Left ventricle myocardium superior (tissue), 1 donor: Measurements from ENCODE around the gene RIMBP2. TPM values are rescaled to one million over a fixed set of nuclear protein-coding genes. Genes with fewer than 3 reads are reported as not detected.

Experiments
- ATAC-seq: fragments of 200-7000 bp; cut with Tn5 transposase; one replicate; pipeline ENCODE4 v1.9.1; 2020; ENCODE audit warnings: mild to moderate bottlenecking, moderate library complexity
- DNase-seq: peaks from one replicate; pipeline ENCODE4 v3.0.0-alpha.2; 2020
- intact Hi-C: fragments of 100-400 bp; cut with micrococcal nuclease; formaldehyde crosslinking; loops from one replicate; pipeline ENCODE4 v1.11.0; 2022
- total RNA-seq: library from RNA; stranded (reverse); fragmentation: NEBNext Ultra II Directional; extraction: Animal tissue kit (Norgen Biotek cat#: 25700); gene quantifications from one replicate; pipeline ENCODE4 v1.2.1, GENCODE V29; 2021
- donor health status: DM: no; HTN: yes; CAD: no; lungs with severe emphysema.

RIMBP2 gene
- total RNA-seq, 1 donor from 2014 or later = 0.40 TPM

DNA sequence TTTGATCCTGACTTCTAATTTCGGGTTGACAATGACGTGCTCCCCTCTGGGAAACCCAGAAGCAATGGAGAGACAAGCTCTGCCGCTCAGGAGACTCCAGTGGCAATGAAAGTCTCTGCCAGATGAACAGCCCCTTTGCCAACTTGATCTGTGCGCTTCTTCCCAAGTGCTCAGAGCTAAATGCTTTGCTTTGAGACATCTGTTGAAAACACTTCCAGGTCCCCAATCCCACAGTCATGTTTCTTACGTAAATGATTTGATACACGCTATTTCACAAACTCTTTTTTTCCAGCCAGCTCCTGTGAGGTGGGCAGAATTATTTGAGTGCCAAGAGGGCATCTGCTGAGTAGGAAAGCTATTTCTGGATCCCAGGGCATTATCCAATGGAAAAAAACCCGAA is 147.6 kb downstream of the RIMBP2 start:
- ATAC-seq (no peak), DNase-seq (no peak)
- intact Hi-C loops = no loop called here

DNA sequence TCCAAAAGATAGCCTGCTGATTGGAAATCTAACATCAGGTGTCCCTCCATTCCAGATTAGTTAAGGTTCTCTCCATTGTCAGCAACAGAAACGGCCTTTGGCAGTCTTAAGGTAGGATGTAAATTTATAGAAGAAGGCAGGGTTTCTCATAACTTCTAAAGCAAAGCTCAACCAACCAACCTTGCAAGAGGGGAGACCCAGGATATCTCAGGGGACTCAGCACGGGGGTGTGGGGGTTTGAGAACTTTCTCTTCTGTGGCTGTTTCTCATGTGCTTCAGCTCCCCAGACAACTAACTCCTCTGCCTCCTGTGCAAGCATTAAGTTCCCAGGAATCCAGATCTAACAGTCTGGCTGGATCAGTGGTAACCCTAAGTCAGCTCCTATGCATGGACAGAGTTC is 148.1 kb downstream of the RIMBP2 start:
- ATAC-seq = no peak
- intact Hi-C loops = no loop called here
- no peak for DNase-seq

- intact Hi-C loops = no loop called here
- ATAC-seq (no peak), DNase-seq (no peak)
These were observed 149.5 kb downstream of the RIMBP2 start for GRCh38 chr12:130566446-130567155.

DNA sequence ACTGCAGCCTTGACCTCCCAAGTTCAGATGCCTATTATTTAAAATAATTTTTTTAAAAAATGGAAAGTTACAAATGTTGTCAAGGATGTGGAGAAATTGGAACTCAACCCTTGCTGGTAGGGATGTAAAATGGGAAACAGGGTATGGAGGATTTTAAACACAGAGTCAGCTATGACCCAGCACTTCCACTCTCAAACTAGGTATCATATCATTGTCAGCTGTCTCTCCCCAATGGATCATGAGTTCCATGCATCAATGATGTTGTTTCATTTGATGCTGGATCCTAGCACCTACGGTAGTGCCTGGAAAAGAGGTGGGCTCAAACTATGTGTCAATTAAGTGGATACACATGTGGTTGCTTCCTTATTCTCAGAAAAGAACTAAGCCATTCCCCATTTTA is 150.9 kb downstream of the RIMBP2 start:
- no peak for DNase-seq
- intact Hi-C loops = no loop called here
- no peak for ATAC-seq

DNA sequence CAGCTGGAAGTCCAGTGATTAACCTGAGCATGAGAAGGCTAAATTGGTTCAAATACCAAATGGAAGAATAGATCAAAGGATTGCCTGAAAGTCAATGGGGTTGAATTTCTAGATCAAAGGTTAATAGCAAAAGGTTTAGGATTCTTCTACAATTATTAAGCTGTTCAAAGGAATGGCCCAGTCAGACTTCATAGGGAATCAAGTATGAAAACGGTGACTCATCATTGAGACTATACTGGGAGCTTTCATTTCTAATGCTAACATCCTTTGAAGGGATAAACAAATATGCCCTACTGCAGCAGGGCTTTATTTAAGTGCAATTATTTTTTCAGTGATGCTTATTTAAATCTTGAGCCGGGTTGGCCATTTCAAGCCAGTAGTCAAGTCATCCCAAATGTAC is 152.8 kb downstream of the RIMBP2 start:
- ATAC-seq = no peak
- intact Hi-C loops = no loop called here
- no peak for DNase-seq

DNA sequence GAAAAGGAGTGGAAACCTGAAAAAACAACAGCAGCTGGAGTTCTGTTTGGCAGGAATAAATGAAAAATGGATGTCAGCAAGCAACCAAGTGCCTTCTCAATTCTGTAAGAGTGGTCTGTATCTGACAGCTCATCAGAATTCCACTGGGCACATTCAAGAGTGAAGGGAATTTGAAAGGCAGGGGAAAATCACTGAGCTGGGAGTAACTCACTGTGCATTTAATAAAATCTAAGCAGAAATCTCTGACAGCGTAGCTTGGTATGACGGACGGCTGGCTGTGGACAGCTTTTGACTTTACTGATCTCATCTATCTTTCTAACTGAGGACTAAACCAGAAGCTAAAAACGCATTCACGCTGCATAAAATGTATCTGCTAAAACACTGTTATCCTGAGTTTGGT is 153.4 kb downstream of the RIMBP2 start:
- no peak for ATAC-seq
- DNase-seq = no peak
- intact Hi-C loops = no loop called here

- intact Hi-C loops = no loop called here
- no peak for DNase-seq
- ATAC-seq = no peak
These were observed 155.8 kb downstream of the RIMBP2 start for GRCh38 chr12:130560321-130560720.

GRCh38 chr12:130559806-130560205 is 156.3 kb downstream of the RIMBP2 start:
- ATAC-seq = no peak
- intact Hi-C loops = no loop called here
- no peak for DNase-seq

DNA sequence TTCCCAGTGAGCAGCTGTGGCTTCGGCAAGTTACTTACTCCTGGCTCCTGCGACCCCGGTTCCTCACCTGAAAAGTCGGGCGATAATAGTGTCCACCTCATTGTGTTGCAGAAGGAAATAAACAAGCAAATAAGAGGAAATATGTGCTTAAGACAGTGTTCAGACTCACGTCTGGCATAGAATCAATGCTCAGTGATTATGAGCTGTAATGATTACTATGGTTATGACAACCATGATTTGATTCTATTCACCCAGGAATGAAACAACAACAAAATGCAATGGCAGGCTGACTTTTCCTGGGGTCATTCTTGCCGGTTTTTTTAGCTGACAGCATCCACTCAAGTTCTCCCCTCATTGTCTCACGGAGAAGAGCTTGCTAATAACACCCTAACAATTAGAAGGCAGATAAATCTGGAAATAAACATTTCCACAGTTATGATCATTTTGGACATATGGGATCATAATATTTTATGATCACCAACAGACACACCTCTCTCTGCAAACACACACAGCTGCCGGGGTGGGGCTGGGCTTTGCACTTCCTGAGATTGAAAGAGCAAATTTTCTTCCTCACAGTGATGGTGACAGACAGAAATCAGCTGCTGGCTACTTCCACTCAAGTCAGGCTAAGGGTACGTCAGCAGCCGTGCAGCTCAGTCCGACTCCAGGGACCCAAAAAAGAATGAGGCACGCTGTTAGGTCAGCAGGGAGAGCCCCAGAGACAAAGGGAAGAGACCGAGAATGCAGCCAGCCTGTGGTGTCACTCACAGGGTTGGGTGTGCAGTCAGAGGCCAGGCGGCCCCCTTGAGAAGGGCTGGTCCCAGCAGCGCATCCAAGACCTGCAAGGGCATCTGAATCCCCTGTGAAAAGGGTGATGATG is 158.0 kb downstream of the RIMBP2 start:
- DNase-seq = no peak
- ATAC-seq = no peak
- intact Hi-C loops = no loop called here

DNA sequence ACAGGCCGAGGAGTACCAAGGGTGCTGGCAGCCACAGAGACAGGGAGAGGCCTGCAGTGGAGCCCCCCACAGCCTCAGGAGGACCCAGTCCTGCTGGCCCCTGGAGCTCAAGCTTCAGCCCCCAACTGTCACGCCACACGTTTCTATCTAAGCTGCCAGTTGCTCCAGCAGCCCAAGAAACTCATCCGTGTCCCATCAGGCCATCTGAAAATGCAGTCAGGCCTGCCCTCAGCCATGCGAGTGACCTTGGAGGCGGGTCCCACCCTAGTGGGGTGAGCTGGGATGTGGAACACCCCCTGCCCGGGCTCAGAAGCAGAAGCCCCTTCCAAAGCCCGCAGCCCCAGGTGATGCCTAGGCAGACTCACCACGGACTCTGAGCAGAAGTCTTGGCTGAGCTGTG is 158.9 kb downstream of the RIMBP2 start:
- ATAC-seq (no peak), DNase-seq (no peak)
- intact Hi-C loops = no loop called here

- no peak for ATAC-seq
- intact Hi-C loops = no loop called here
- no peak for DNase-seq
These were observed 159.5 kb downstream of the RIMBP2 start for GRCh38 chr12:130556486-130557055.

DNA sequence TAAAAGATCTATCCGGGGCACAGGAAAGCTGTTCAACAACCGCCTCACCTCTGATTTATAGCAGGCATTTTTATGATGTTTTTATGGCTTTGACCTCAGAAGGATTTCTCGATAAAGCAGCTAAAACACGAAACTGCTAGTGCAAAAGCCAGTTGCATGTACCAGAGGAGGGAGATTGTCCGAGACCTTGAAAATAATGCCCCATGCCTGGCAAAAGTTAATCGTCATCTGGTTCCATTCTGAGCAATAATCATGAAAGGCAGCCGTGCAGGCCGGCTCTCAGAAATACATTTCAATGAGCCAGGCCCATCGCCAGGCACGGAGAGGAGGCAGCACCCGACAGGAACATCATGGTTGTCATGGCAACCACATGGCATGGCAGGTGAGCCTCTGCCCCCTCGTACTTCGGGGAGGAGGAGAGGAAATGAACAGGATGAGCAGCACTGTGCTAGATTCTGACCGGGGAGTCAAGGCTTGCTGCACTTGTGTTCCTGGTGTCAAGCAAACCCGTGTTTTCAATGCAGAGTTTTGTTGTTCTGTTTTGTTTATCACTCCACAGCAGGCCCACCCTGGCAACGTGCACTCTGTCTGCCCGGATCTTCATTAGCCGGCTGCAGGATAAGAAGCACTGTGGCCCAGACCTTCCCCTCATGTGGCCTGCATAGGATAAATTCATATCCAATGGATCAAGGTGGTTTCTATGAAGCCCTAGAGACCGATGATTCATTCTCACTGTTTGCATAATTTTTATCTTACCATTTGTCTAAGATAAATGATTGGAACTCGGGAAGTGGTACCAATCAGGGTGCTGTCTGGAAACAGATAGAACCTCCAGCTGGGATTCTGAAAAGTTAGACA is 160.2 kb downstream of the RIMBP2 start:
- intact Hi-C loops = no loop called here
- DNase-seq (no peak), ATAC-seq (no peak)

DNA sequence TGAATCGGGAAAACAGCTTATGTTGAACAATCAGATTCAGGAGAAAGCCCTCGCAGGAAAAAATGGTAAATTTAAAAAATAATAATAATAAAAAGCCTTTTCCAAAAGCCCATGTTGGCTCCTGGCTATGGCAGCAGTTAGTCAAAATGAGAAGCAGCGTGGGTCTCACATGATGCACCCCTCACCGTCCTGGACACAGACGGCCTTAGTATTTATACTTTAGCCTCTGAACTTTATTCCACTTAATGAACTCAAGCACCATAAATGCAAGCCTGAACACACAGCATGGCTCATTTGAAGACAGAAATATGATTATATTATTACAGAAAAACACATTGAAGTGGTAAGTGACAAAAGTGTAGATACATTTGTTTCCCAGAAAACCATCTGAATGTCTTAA is 160.9 kb downstream of the RIMBP2 start:
- DNase-seq (no peak), ATAC-seq (no peak)
- intact Hi-C loops = no loop called here

DNA sequence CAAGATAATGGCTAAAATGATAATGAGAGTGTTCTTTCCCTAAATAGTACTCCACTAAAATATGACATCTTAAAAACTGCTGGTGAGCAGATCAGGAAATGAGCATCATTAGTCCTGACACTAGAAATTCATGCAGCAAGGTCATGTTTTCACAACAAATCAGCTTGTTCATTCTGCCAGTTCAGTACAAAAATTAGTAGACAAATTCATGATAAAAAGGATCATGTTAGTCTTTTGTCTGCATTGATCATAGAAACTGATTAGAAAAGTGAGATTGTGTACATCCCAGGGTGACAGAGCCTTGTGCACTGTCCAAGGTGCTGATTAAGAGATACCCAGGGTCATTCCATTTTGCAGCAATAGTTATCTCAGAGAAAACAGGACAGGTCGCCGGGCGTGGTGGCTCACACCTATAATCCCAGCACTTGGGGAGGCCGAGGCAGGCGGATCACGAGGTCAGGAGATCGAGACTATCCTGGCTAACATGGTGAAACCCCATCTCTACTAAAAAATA is 163.6 kb downstream of the RIMBP2 start:
- intact Hi-C loops = no loop called here
- ATAC-seq = no peak

GRCh38 chr12:130549361-130549760 is 166.7 kb downstream of the RIMBP2 start:
- intact Hi-C loops = no loop called here
- DNase-seq = no peak
- ATAC-seq = no peak

More for the DNA sequence above, 163.6 kb downstream of the RIMBP2 start:
- no peak for DNase-seq

DNA sequence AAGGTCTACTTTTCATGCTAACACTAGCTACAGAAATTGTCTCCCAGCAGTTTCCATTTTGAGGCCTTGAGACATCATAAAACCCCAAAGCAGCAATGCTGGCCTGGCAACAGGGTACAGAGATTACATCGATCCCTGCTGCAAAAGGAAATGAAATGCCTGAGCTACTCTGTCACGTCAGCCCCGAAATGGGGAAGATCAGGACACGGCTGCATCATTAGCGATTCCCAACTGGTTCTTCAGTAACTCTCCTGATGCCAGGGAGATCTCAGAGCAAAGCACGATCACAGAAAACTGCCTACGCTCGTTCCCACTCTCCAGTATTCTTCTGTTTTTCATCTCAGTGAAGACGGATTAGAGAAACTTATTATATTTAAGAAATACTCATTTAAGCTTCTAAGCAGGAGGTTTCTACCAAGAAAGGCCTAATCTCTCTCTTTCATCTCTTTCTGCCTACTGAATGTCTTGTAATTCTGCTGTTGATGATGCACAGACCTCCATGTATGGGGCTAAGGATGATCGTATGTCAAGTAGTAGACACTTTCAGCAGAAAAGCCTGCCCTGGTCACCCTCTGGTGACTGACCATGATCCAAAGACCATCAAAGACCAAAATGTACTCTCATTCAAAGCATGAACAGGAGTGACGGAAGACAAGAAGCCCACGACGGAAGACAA is 168.5 kb downstream of the RIMBP2 start:
- no peak for ATAC-seq
- DNase-seq = no peak
- intact Hi-C loops = no loop called here

GRCh38 chr12:130546494-130546893 is 169.6 kb downstream of the RIMBP2 start:
- intact Hi-C loops = no loop called here
- ATAC-seq (no peak), DNase-seq (no peak)

- no peak for DNase-seq
- intact Hi-C loops = no loop called here
- ATAC-seq = no peak
These were observed 170.6 kb downstream of the RIMBP2 start for GRCh38 chr12:130545475-130545874.

- intact Hi-C loops = no loop called here
- DNase-seq = no peak
- ATAC-seq = no peak
These were observed 175.7 kb downstream of the RIMBP2 start for GRCh38 chr12:130540376-130540775.
